H1 (cell line): ENCODE results near the gene MAGI1. TPM values are rescaled to one million over a fixed set of nuclear protein-coding genes. Genes with fewer than 3 reads are reported as not detected.

ENCODE experiments used
- CTCF ChIA-PET: fragments of 300-600 bp; sonication (Branson Sonifier 250); formaldehyde crosslinking; loops from one replicate; lab custom pipeline; 2021; ENCODE audit not compliant: partially characterized antibody; lab: Charles Lee
- POLR2A ChIA-PET: fragments of 300-600 bp; sonication (Branson Sonifier 250); formaldehyde crosslinking; loops from one replicate; lab custom pipeline; 2021; ENCODE audit warnings: inconsistent platforms; ENCODE audit not compliant: partially characterized antibody; lab: Charles Lee
- DNase-seq, 2 experiments: peaks; one replicate each; pipeline versions ENCODE4 v3.0.0 to v3.0.0-alpha.2; 2010 to 2022; ENCODE audit warnings: low spot score in 2 of 2, low read depth in 1 of 2, mixed read lengths in 1 of 2
- FAIRE-seq: peaks from 2 replicates; lab custom pipeline; 2011; peaks lifted over from hg19 to GRCh38; lab: Jason Lieb, UNC
- H2AFZ ChIP-seq: 2 replicates; pipeline ENCODE4 v1.8.1; 2012; ENCODE audit warnings: low read length, inconsistent platforms
- H2AK5ac ChIP-seq: 2 replicates; pipeline ENCODE4 v1.6.1; 2013; ENCODE audit warnings: low read depth, low read length
- H2BK120ac ChIP-seq: replicated peaks from 2 replicates; pipeline ENCODE3; 2013; ENCODE audit warnings: low read depth, low read length, inconsistent platforms
- H2BK12ac ChIP-seq: 2 replicates; pipeline ENCODE4 v1.6.1; 2013; ENCODE audit warnings: low read depth, low read length
- H2BK15ac ChIP-seq: 2 replicates; pipeline ENCODE4 v1.6.1; 2013; ENCODE audit warnings: low read length
- H2BK20ac ChIP-seq: 2 replicates; pipeline ENCODE4 v1.6.1; 2013; ENCODE audit warnings: low read length
- H2BK5ac ChIP-seq: 2 replicates; pipeline ENCODE4 v1.6.1; 2013; ENCODE audit warnings: low read depth, low read length
- H3K14ac ChIP-seq: 2 replicates; pipeline ENCODE4 v1.6.1; 2013; ENCODE audit warnings: inconsistent platforms; ENCODE audit not compliant: insufficient read length
- H3K18ac ChIP-seq: 2 replicates; pipeline ENCODE4 v1.6.1; 2013; ENCODE audit warnings: low read length; ENCODE audit errors: extremely low read depth
- H3K23ac ChIP-seq: 2 replicates; pipeline ENCODE4 v1.6.1; 2013; ENCODE audit warnings: inconsistent platforms; ENCODE audit not compliant: insufficient read length
- H3K23me2 ChIP-seq: 2 replicates; pipeline ENCODE4 v1.6.1; 2013; ENCODE audit warnings: low read depth, low read length
- H3K27ac ChIP-seq: 2 replicates; pipeline ENCODE4 v1.6.1; 2011; ENCODE audit warnings: low read depth, low read length, inconsistent platforms
- H3K27me3 ChIP-seq, 4 experiments: replicated peaks in 1 of 4; 1 replicate in 1 of 4; 2 replicates in 3 of 4; pipeline versions ENCODE4 v1.6.1 to v1.8.1; 2011 to 2013; ENCODE audit warnings: low read length in 3 of 4, mild to moderate bottlenecking in 3 of 4, inconsistent platforms in 2 of 4, mixed read lengths in 2 of 4, moderate library complexity in 1 of 4; ENCODE audit not compliant: control insufficient read depth in 3 of 4, insufficient read depth in 3 of 4; ENCODE audit errors: extremely low read depth in 1 of 4
- H3K36me3 ChIP-seq, 4 experiments: 2 replicates each; pipeline versions ENCODE4 v1.6.1 to v1.8.1; 2011 to 2013; ENCODE audit warnings: mild to moderate bottlenecking in 4 of 4, low read length in 3 of 4, moderate library complexity in 2 of 4, control low read depth in 1 of 4, inconsistent platforms in 1 of 4; ENCODE audit not compliant: insufficient read depth in 4 of 4, control insufficient read depth in 2 of 4
- H3K4ac ChIP-seq: replicated peaks from 2 replicates; pipeline ENCODE3; 2013; ENCODE audit warnings: low read length, low read depth, mixed read lengths, inconsistent platforms; ENCODE audit not compliant: insufficient read length
- H3K4me1 ChIP-seq, 4 experiments: replicated peaks in 1 of 4; 1 replicate in 1 of 4; 2 replicates in 3 of 4; pipeline versions ENCODE4 v1.6.1 to v1.8.1; 2011 to 2013; ENCODE audit warnings: low read length in 3 of 4, inconsistent platforms in 2 of 4, mixed read lengths in 1 of 4; ENCODE audit not compliant: insufficient read depth in 4 of 4, control insufficient read depth in 3 of 4
- H3K4me2 ChIP-seq, 2 experiments: 2 replicates each; pipeline versions ENCODE4 v1.6.1 to v1.8.1; 2011 to 2013; ENCODE audit warnings: low read depth in 2 of 2, low read length in 2 of 2, control low read depth in 1 of 2, inconsistent platforms in 1 of 2, mild to moderate bottlenecking in 1 of 2; ENCODE audit not compliant: insufficient read depth in 1 of 2
- H3K4me3 ChIP-seq, 4 experiments: fragments of 200-600, 300-600 bp in 1 of 4; sonication (generic), shearing (Covaris generic), sonication (Bioruptor Twin) in 1 of 4; 2 replicates each; pipeline versions ENCODE4 v1.5.1 to v1.8.1; 2011 to 2016; ENCODE audit warnings: low read length in 4 of 4, low read depth in 3 of 4, control low read depth in 2 of 4, inconsistent platforms in 2 of 4, mild to moderate bottlenecking in 2 of 4, mixed read lengths in 1 of 4, moderate library complexity in 1 of 4; ENCODE audit not compliant: insufficient read depth in 2 of 4; ENCODE audit errors: extremely low read depth in 1 of 4
- H3K56ac ChIP-seq: replicated peaks from 2 replicates; pipeline ENCODE3; 2013; ENCODE audit warnings: low read depth, mild to moderate bottlenecking, mixed read lengths, low read length, inconsistent platforms; ENCODE audit not compliant: insufficient read length
- H3K79me1 ChIP-seq: 2 replicates; pipeline ENCODE4 v1.6.1; 2013; ENCODE audit warnings: low read depth, low read length, control low read depth
- H3K79me2 ChIP-seq, 2 experiments: 2 replicates each; pipeline versions ENCODE4 v1.6.1 to v1.8.1; 2012 to 2013; ENCODE audit warnings: low read length in 2 of 2, mild to moderate bottlenecking in 2 of 2, inconsistent platforms in 1 of 2; ENCODE audit not compliant: insufficient read depth in 2 of 2, control insufficient read depth in 1 of 2
- H3K9ac ChIP-seq, 4 experiments: replicated peaks in 1 of 4; 1 replicate in 1 of 4; 2 replicates in 3 of 4; pipeline versions ENCODE4 v1.6.1 to v1.8.1; 2011 to 2013; ENCODE audit warnings: low read depth in 3 of 4, low read length in 3 of 4, control low read depth in 2 of 4, mild to moderate bottlenecking in 2 of 4, moderate library complexity in 2 of 4, inconsistent platforms in 1 of 4; ENCODE audit errors: extremely low read depth in 1 of 4
- H3K9me3 ChIP-seq, 2 experiments: 2 replicates each; pipeline versions ENCODE4 v1.6.1 to v1.8.1; 2012 to 2013; ENCODE audit warnings: mild to moderate bottlenecking in 2 of 2, moderate library complexity in 2 of 2, control low read depth in 1 of 2, inconsistent platforms in 1 of 2, low read depth in 1 of 2, low read length in 1 of 2, mixed read lengths in 1 of 2; ENCODE audit not compliant: insufficient read depth in 2 of 2
- H4K20me1 ChIP-seq, 2 experiments: replicated peaks in 1 of 2; 2 replicates each; pipeline versions ENCODE3 to v1.8.1; 2011 to 2013; ENCODE audit warnings: inconsistent platforms in 2 of 2, low read length in 2 of 2, mild to moderate bottlenecking in 1 of 2; ENCODE audit not compliant: insufficient read depth in 2 of 2, control insufficient read depth in 1 of 2
- H4K5ac ChIP-seq: 2 replicates; pipeline ENCODE4 v1.6.1; 2013; ENCODE audit warnings: low read length, low read depth, mixed read lengths, inconsistent platforms; ENCODE audit not compliant: insufficient read length
- H4K8ac ChIP-seq: 2 replicates; pipeline ENCODE4 v1.8.0; 2013; ENCODE audit warnings: mild to moderate bottlenecking, moderate library complexity, low read length, inconsistent platforms; ENCODE audit not compliant: insufficient read depth; ENCODE audit errors: extremely low read depth
- H4K91ac ChIP-seq: replicated peaks from 2 replicates; pipeline ENCODE3; 2013; ENCODE audit warnings: low read length, mixed read lengths, inconsistent platforms; ENCODE audit not compliant: insufficient read length
- CHD1 ChIP-seq: IDR thresholded peaks from 2 replicates; pipeline ENCODE4 v1.6.1; 2012; ENCODE audit warnings: low read depth, low read length, improper control_type of control experiment
- CTBP2 ChIP-seq: IDR thresholded peaks from 2 replicates; pipeline ENCODE4 v1.7.0; 2011; ENCODE audit warnings: borderline replicate concordance, mild to moderate bottlenecking, moderate library complexity, mixed read lengths, low read length; ENCODE audit not compliant: insufficient read depth, insufficient read length
- RAD21 ChIP-seq, 2 experiments: IDR thresholded peaks in 1 of 2; conservative IDR thresholded peaks in 1 of 2; 2 replicates each; pipeline ENCODE4 v1.6.1; 2011; ENCODE audit warnings: low read depth in 2 of 2, low read length in 2 of 2, improper control_type of control experiment in 1 of 2, inconsistent platforms in 1 of 2, mild to moderate bottlenecking in 1 of 2, moderate library complexity in 1 of 2
- SIX5 ChIP-seq: IDR thresholded peaks from 2 replicates; pipeline ENCODE4 v1.6.1; 2011; ENCODE audit warnings: mild to moderate bottlenecking, low read depth, low read length
- WGBS, 2 experiments: shearing (Covaris generic) in 1 of 2; methylation state at CpG; one replicate each; pipeline versions ENCODE4 v1.1.6 to v1.1.7; 2013 to 2015; ENCODE audit warnings: low lambda C conversion rate in 2 of 2, mixed read lengths in 2 of 2, inconsistent platforms in 1 of 2, low coverage in 1 of 2, missing lambda C conversion rate in 1 of 2; ENCODE audit not compliant: insufficient replicate concordance in 2 of 2, insufficient coverage in 1 of 2, insufficient read length in 1 of 2; ENCODE audit errors: extremely low coverage in 1 of 2, missing lambda C conversion rate in 1 of 2; 5-methylcytosine and 5-hydroxymethylcytosine counted together
- polyA plus RNA-seq, 7 experiments: library from polyadenylated mRNA; depleted of rRNA in 3 of 7; stranded (reverse) in 5 of 7; unstranded in 2 of 7; fragments of >200 nt in 5 of 7; fragments of 200-250 nt in 2 of 7; gene quantifications; 1 replicate in 5 of 7; 2 replicates in 1 of 7; 4 replicates in 1 of 7; pipeline versions ENCODE4 v1.2.1 to v1.2.3, GENCODE V29; 2011 to 2013; ENCODE audit warnings: missing spikeins in 2 of 7, mixed read lengths in 2 of 7
- total RNA-seq: library from RNA; stranded (reverse); fragmentation: NEBNext Ultra II Directional; extraction: Animal tissue kit (Norgen Biotek cat#: 25700); gene quantifications from 2 replicates; pipeline ENCODE4 v1.2.1, GENCODE V29; 2021
- TF ChIP-seq, protein P1 (sequence below): IDR thresholded peaks from 2 replicates; pipeline ENCODE4 v1.6.1; 2011; ENCODE audit warnings: low read length, improper control_type of control experiment
- TF ChIP-seq, protein P2 (sequence below), 3 experiments: IDR thresholded peaks; 1 replicate in 2 of 3; 2 replicates in 1 of 3; pipeline versions ENCODE4 v1.5.1 to v1.6.1; 2011; ENCODE audit warnings: low read length in 3 of 3, mild to moderate bottlenecking in 3 of 3, inconsistent platforms in 2 of 3, low read depth in 1 of 3, moderate library complexity in 1 of 3; ENCODE audit not compliant: insufficient read depth in 1 of 3; ENCODE audit errors: control extremely low read depth in 1 of 3

Gene MAGI1
- total and polyA plus RNA-seq, 2 of the 8 experiments (the other 6 are each of a cell fraction or from before 2014, with no cell fraction given), result 19.8 to 78.0 TPM

DNA sequence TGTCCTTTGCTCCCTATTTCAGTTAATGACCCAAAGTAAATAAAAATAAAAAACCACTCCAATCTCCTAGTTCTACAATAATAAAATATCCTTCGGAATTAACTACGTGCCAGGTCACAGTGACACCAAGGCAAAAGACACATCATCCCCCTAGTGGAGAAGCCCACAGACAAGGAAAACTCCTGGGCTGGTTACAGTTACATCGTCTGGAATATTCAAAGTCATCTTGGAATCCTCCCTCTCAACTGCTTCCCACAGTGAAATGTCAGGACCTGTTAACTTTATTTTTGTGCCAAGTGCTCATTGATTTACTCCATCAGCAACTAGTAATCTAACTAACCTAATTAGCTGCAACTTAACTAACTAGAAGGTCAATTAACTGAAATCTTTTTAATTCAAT lies 349.3 kb downstream of the MAGI1 start:
- Histone ChIP-seq H4K5ac (no peak overlapping the region), H3K14ac (no peak overlapping the region), H3K56ac (no peak overlapping the region), H3K23ac (no peak overlapping the region), H3K79me2 (peaks cover 0 to 2% of the 10 kb centered on the region in 2 experiments; a peak in 1 of 4 replicates), H2AFZ (no peak overlapping the region), H3K4me2 (no peak overlapping the region), H2BK12ac (no peak overlapping the region), H3K9ac (no peak overlapping the region; a peak in 2 of 7 replicates), H3K23me2 (no peaks in the 10 kb centered on the region), H3K4ac (no peak overlapping the region), H4K8ac (no peak overlapping the region), H3K4me1 (no peaks in the 10 kb centered on the region), H4K91ac (no peak overlapping the region), H3K18ac (no peak overlapping the region), H4K20me1 (no peaks in the 10 kb centered on the region), H2BK20ac (no peak overlapping the region), H3K9me3 (no peaks in the 10 kb centered on the region), H2AK5ac (no peak overlapping the region), H2BK5ac (no peak overlapping the region), H3K36me3 (no peaks in the 10 kb centered on the region), H2BK120ac (no peak overlapping the region), H3K4me3 (no peak overlapping the region), H3K27ac (no peak overlapping the region), H2BK15ac (no peak overlapping the region), H3K79me1 (no peaks in the 10 kb centered on the region), H3K27me3 (peaks cover 0 to 1% (median 0%) of the 10 kb centered on the region in 4 experiments; a peak in 1 of 7 replicates)
- ChIA-PET POLR2A (no interaction called here), CTCF (interaction anchor here (1.0 to 2.7 kb wide), 8 partner anchors 8 to 250 kb away, joined by 3 to 11 read pairs (median 4); no protein-coding TSS in a partner anchor)
- 83% methylated on average over 3 of the region's 3 CpGs; no CpG with 5 or more reads in 1 of the 2 experiments for WGBS, 2 experiments
- TF ChIP-seq CTBP2, result no peak
- TF ChIP-seq, protein P1, sequence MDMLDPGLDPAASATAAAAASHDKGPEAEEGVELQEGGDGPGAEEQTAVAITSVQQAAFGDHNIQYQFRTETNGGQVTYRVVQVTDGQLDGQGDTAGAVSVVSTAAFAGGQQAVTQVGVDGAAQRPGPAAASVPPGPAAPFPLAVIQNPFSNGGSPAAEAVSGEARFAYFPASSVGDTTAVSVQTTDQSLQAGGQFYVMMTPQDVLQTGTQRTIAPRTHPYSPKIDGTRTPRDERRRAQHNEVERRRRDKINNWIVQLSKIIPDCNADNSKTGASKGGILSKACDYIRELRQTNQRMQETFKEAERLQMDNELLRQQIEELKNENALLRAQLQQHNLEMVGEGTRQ, result no peak
- no peak for TF ChIP-seq SIX5
- TF ChIP-seq, protein P2, sequence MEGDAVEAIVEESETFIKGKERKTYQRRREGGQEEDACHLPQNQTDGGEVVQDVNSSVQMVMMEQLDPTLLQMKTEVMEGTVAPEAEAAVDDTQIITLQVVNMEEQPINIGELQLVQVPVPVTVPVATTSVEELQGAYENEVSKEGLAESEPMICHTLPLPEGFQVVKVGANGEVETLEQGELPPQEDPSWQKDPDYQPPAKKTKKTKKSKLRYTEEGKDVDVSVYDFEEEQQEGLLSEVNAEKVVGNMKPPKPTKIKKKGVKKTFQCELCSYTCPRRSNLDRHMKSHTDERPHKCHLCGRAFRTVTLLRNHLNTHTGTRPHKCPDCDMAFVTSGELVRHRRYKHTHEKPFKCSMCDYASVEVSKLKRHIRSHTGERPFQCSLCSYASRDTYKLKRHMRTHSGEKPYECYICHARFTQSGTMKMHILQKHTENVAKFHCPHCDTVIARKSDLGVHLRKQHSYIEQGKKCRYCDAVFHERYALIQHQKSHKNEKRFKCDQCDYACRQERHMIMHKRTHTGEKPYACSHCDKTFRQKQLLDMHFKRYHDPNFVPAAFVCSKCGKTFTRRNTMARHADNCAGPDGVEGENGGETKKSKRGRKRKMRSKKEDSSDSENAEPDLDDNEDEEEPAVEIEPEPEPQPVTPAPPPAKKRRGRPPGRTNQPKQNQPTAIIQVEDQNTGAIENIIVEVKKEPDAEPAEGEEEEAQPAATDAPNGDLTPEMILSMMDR (IDR thresholded peaks at IDR 0.05; ENCODE audit: control extremely low read depth in 1 of 3, insufficient read depth in 1 of 3, low read depth in 1 of 3, low read length in 3 of 3), result peak in 1 of 3 experiments; percentile 18; a peak in 1 of 4 replicates
- TF ChIP-seq RAD21 (IDR thresholded peaks at IDR 0.05 in 1 of 2, conservative IDR thresholded peaks at IDR 0.05 in 1 of 2; ENCODE audit: low read depth in 2 of 2, low read length in 2 of 2), result peak; percentile 32; a peak in 2 of 4 replicates
- no peak for TF ChIP-seq CHD1
- FAIRE-seq (no peak), DNase-seq (no peak)
